ENCODE results near the gene ARIH2. TPM values are rescaled to one million over a fixed set of nuclear protein-coding genes. Genes with fewer than 3 reads are reported as not detected.

The ARIH2 gene
- total RNA-seq, 4 donors from 2014 or later = 37.4 to 102 (median 79.9) TPM

GRCh38 chr3:49013113-49013737, 94.6 kb downstream of the ARIH2 start:
- TF ChIP-seq CTCF (IDR thresholded peaks at IDR 0.05) (no peak), POLR2A (IDR thresholded peaks at IDR 0.05) (no peak)
- Histone ChIP-seq H3K9me3 (no peaks in the 10 kb centered on the region), H3K4me1 (peaks cover 0 to 9% of the 10 kb centered on the region in 2 donors), H3K4me3 (no peak overlapping the region), H3K27me3 (no peaks in the 10 kb centered on the region), H3K36me3 (no peaks in the 10 kb centered on the region), H3K27ac (no peak overlapping the region)
- DNase-seq = no peak
- intact Hi-C loops (cut with DNase I; ENCODE audit: low total_unique reads) = no loop called here

- no peak for DNase-seq
- intact Hi-C loops (cut with DNase I; ENCODE audit: low total_unique reads) = no loop called here
- Histone ChIP-seq H3K27me3 (no peaks in the 10 kb centered on the region), H3K36me3 (no peaks in the 10 kb centered on the region), H3K9me3 (no peaks in the 10 kb centered on the region), H3K4me3 (no peak overlapping the region), H3K4me1 (peaks cover 0 to 11% of the 10 kb centered on the region in 2 donors), H3K27ac (no peak overlapping the region)
- no peak for TF ChIP-seq POLR2A (IDR thresholded peaks at IDR 0.05)
- TF ChIP-seq CTCF (IDR thresholded peaks at IDR 0.05) = peak in 3 of 4 experiments; percentile 24 to 29 (median 28)
Measured at GRCh38 chr3:49013738-49014660, 95.4 kb downstream of the ARIH2 start.

GRCh38 chr3:49015072-49015471, 96.4 kb downstream of the ARIH2 start:
- H3K9me3 ChIP-seq = no peaks in the 10 kb centered on the region
- DNase-seq = no peak
- H3K27ac ChIP-seq = no peak overlapping the region
- TF ChIP-seq POLR2A (IDR thresholded peaks at IDR 0.05) (no peak), CTCF (IDR thresholded peaks at IDR 0.05) (no peak)
- H3K36me3 ChIP-seq = no peaks in the 10 kb centered on the region
- H3K4me3 ChIP-seq = no peak overlapping the region
- H3K4me1 ChIP-seq = peaks cover 0 to 14% of the 10 kb centered on the region in 2 donors
- intact Hi-C loops (cut with DNase I; ENCODE audit: low total_unique reads) = no loop called here
- no peaks in the 10 kb centered on the region for H3K27me3 ChIP-seq

- intact Hi-C loops (cut with DNase I; ENCODE audit: low total_unique reads) = no loop called here
- TF ChIP-seq CTCF (IDR thresholded peaks at IDR 0.05) = no peak
- no peaks in the 10 kb centered on the region for H3K36me3 ChIP-seq
- H3K27ac ChIP-seq = no peak overlapping the region
- no peak for DNase-seq
- H3K27me3 ChIP-seq = no peaks in the 10 kb centered on the region
- H3K4me1 ChIP-seq = peaks cover 0 to 14% of the 10 kb centered on the region in 2 donors
- H3K4me3 ChIP-seq = no peak overlapping the region
- H3K9me3 ChIP-seq = no peaks in the 10 kb centered on the region
Measured at GRCh38 chr3:49015765-49016164, 97.1 kb downstream of the ARIH2 start.

Measured in uterus (tissue), 4 donors.